ENCODE measurements around the gene ACYP2.
A peak's percentile ranks its signal among the peaks of the same experiment; 100 is the strongest.

ACYP2 gene

GRCh38 chr2:54115284-54116137 lies at the start of gene ACYP2 (continued):
- peak; percentile 77 for TF ChIP-seq ZNF335 (tag by site-specific recombination; conservative IDR thresholded peaks at IDR 0.05)
- peak; percentile 84; the same call in 1 of the 2 replicates for TF ChIP-seq YY2 (tag by site-specific recombination; IDR thresholded peaks at IDR 0.05)
- peak; percentile 50 for TF ChIP-seq ZSCAN4 (tag by site-specific recombination; IDR thresholded peaks at IDR 0.05)
- TF ChIP-seq SP2 (tag by site-specific recombination; IDR thresholded peaks at IDR 0.05): peak; percentile 94
- peak; percentile 37; the same call in 1 of the 2 replicates for TF ChIP-seq KLF9 (tag by site-specific recombination; IDR thresholded peaks at IDR 0.05; ENCODE audit: low read depth)
- TF ChIP-seq ZNF394 (tag by site-specific recombination; IDR thresholded peaks at IDR 0.05; ENCODE audit: borderline replicate concordance): peak; percentile 24; the same call in 1 of the 2 replicates
- TF ChIP-seq WT1 (tag by site-specific recombination; IDR thresholded peaks at IDR 0.05): peak; percentile 40; the same call in 1 of the 2 replicates
- TF ChIP-seq PATZ1 (tag by site-specific recombination; IDR thresholded peaks at IDR 0.05): peak; percentile 96
- peak; percentile 82 for TF ChIP-seq ZBTB11 (tag by site-specific recombination; conservative IDR thresholded peaks at IDR 0.05; ENCODE audit: low read depth)
- TF ChIP-seq ZNF133 (tag by site-specific recombination; IDR thresholded peaks at IDR 0.05): peak; percentile 27; the same call in 1 of the 2 replicates
- TF ChIP-seq ZNF174 (tag by site-specific recombination; IDR thresholded peaks at IDR 0.05): no peak
- no peak for TF ChIP-seq ZBTB44 (tag by site-specific recombination; IDR thresholded peaks at IDR 0.05)
- TF ChIP-seq ZNF843 (tag by site-specific recombination; IDR thresholded peaks at IDR 0.05): peak; percentile 35; the same call in 1 of the 2 replicates
- TF ChIP-seq ZNF600 (tag by site-specific recombination; IDR thresholded peaks at IDR 0.05): peak; percentile 78; the same call in 1 of the 2 replicates
- peak; percentile 61; the same call in 1 of the 2 replicates for TF ChIP-seq ZEB2 (tag by site-specific recombination; IDR thresholded peaks at IDR 0.05)
- TF ChIP-seq ZNF341 (tag by site-specific recombination; IDR thresholded peaks at IDR 0.05; ENCODE audit: low read depth): peak; percentile 64
- TF ChIP-seq ZBTB20 (tag by site-specific recombination; IDR thresholded peaks at IDR 0.05): peak; percentile 91; the same call in 1 of the 2 replicates
- TF ChIP-seq ZIC2 (tag by site-specific recombination; IDR thresholded peaks at IDR 0.05): 0 out of 2 replicates have a peak, but pooled peaks have one; percentile 7
- TF ChIP-seq ZBTB48 (tag by site-specific recombination; IDR thresholded peaks at IDR 0.05): peak; percentile 30; the same call in 1 of the 2 replicates
- TF ChIP-seq PRDM10 (tag by site-specific recombination; IDR thresholded peaks at IDR 0.05): peak; percentile 91
- peak; percentile 44; the same call in 1 of the 2 replicates for TF ChIP-seq EGR2 (tag by site-specific recombination; IDR thresholded peaks at IDR 0.05; ENCODE audit: low read depth)
- TF ChIP-seq RBAK (tag by site-specific recombination; IDR thresholded peaks at IDR 0.05): no peak
- peak; percentile 68 for TF ChIP-seq ZNF76 (tag by site-specific recombination; IDR thresholded peaks at IDR 0.05; ENCODE audit: borderline replicate concordance, low read depth)
- TF ChIP-seq ZNF239 (tag by site-specific recombination; IDR thresholded peaks at IDR 0.05): 0 out of 2 replicates have a peak, but pooled peaks have one; percentile 12
- peak; percentile 60 for TF ChIP-seq ZNF629 (tag by site-specific recombination; IDR thresholded peaks at IDR 0.05)
- TF ChIP-seq ZNF366 (tag by site-specific recombination; conservative IDR thresholded peaks at IDR 0.05): peak; percentile 66; the same call in 1 of the 2 replicates
- TF ChIP-seq REPIN1 (tag by site-specific recombination; IDR thresholded peaks at IDR 0.05; ENCODE audit: low read depth): no peak

Measured in HEK293 (cell line).